GM23338 (cell line): ENCODE results near the gene PLAAT2. TPM values are rescaled to one million over a fixed set of nuclear protein-coding genes. Genes with fewer than 3 reads are reported as not detected.

Experiments used
- ATAC-seq: fragments of 200-7000 bp; cut with Tn5 transposase; 3 replicates; pipeline ENCODE4 v1.9.1; 2020
- DNase-seq: peaks from one replicate; pipeline ENCODE4 v3.0.0-alpha.2; 2015; ENCODE audit warnings: low spot score
- H2AFZ ChIP-seq: fragments of 200-600 bp; sonication (generic); 2 replicates; pipeline ENCODE4 v1.8.0; 2016; ENCODE audit warnings: antibody characterized with exemption, mild to moderate bottlenecking, moderate library complexity
- H3F3A ChIP-seq: fragments of 200-600 bp; sonication (generic); replicated peaks from 2 replicates; pipeline ENCODE4 v1.8.0; 2017; ENCODE audit warnings: antibody characterized with exemption, mixed run types, low read depth
- H3K27ac ChIP-seq: fragments of 200-600 bp; sonication (generic); 2 replicates; pipeline ENCODE4 v1.6.1; 2016; ENCODE audit warnings: low read depth
- H3K27me3 ChIP-seq: fragments of 200-600 bp; sonication (generic); 2 replicates; pipeline ENCODE4 v1.8.0; 2016; ENCODE audit warnings: mild to moderate bottlenecking, mixed run types, moderate library complexity; ENCODE audit not compliant: insufficient read depth
- H3K36me3 ChIP-seq: fragments of 200-600 bp; sonication (generic); 2 replicates; pipeline ENCODE4 v1.8.0; 2016; ENCODE audit warnings: mild to moderate bottlenecking; ENCODE audit not compliant: insufficient read depth
- H3K4me1 ChIP-seq: fragments of 200-600 bp; sonication (generic); 2 replicates; pipeline ENCODE4 v1.8.0; 2016; ENCODE audit warnings: mild to moderate bottlenecking, moderate library complexity; ENCODE audit not compliant: insufficient read depth
- H3K4me2 ChIP-seq: fragments of 200-600 bp; sonication (generic); 2 replicates; pipeline ENCODE4 v1.7.1; 2017; ENCODE audit warnings: mixed run types
- H3K4me3 ChIP-seq: fragments of 200-600 bp; sonication (generic); 2 replicates; pipeline ENCODE4 v1.6.1; 2016; ENCODE audit warnings: mixed run types
- H3K79me2 ChIP-seq: fragments of 200-600 bp; sonication (generic); replicated peaks from 2 replicates; pipeline ENCODE4 v1.8.0; 2017; ENCODE audit warnings: mild to moderate bottlenecking; ENCODE audit not compliant: insufficient read depth
- H3K9me2 ChIP-seq: fragments of 200-600 bp; sonication (generic); 2 replicates; pipeline ENCODE4 v1.8.0; 2017; ENCODE audit not compliant: insufficient read depth
- H4K20me1 ChIP-seq: fragments of 200-600 bp; sonication (generic); replicated peaks from 2 replicates; pipeline ENCODE4 v1.8.0; 2017; ENCODE audit warnings: mild to moderate bottlenecking; ENCODE audit not compliant: insufficient read depth
- H3K27ac Mint-ChIP-seq: 2 replicates; pipeline ENCODE4 v1.8.0; 2020; ENCODE audit warnings: inconsistent platforms, mild to moderate bottlenecking, moderate library complexity, mixed read lengths
- H3K27me3 Mint-ChIP-seq: 3 replicates; pipeline ENCODE4 v1.8.0; 2022; ENCODE audit warnings: low read depth, mild to moderate bottlenecking, moderate library complexity, mixed read lengths, inconsistent platforms; ENCODE audit not compliant: insufficient read depth, poor library complexity
- H3K36me3 Mint-ChIP-seq: 3 replicates; pipeline ENCODE4 v1.8.0; 2021; ENCODE audit warnings: low read depth, mild to moderate bottlenecking, inconsistent platforms, moderate library complexity, mixed read lengths
- H3K4me1 Mint-ChIP-seq: 3 replicates; pipeline ENCODE4 v1.8.0; 2020; ENCODE audit warnings: mild to moderate bottlenecking, inconsistent platforms, mixed read lengths
- H3K4me3 Mint-ChIP-seq: 3 replicates; pipeline ENCODE4 v1.8.0; 2021; ENCODE audit warnings: moderate library complexity, mild to moderate bottlenecking, inconsistent platforms, mixed read lengths
- H3K9me3 Mint-ChIP-seq: 3 replicates; pipeline ENCODE4 v1.8.0; 2020; ENCODE audit warnings: moderate library complexity, mild to moderate bottlenecking, inconsistent platforms, mixed read lengths
- CREB1 ChIP-seq: fragments of 250-450 bp; sonication (Bioruptor Pico); IDR thresholded peaks from 2 replicates; pipeline ENCODE4 v1.5.0; 2020; ENCODE audit warnings: low read depth, mild to moderate bottlenecking, moderate library complexity
- EZH2 ChIP-seq: fragments of 200-600 bp; sonication (generic); IDR thresholded peaks from one replicate; pipeline ENCODE4 v1.8.0; 2017; ENCODE audit warnings: antibody characterized with exemption, mild to moderate bottlenecking, low read depth; ENCODE audit not compliant: unreplicated experiment
- EZH2phosphoT487 ChIP-seq: fragments of 200-600 bp; sonication (generic); IDR thresholded peaks from one replicate; pipeline ENCODE4 v1.8.1; 2018; ENCODE audit warnings: antibody characterized with exemption; ENCODE audit not compliant: unreplicated experiment
- JUNB ChIP-seq: IDR thresholded peaks from one replicate; pipeline ENCODE4 v1.6.1; 2016; ENCODE audit warnings: antibody characterized with exemption; ENCODE audit not compliant: unreplicated experiment
- NANOG ChIP-seq: IDR thresholded peaks from 2 replicates; pipeline ENCODE4 v1.6.1; 2016; ENCODE audit warnings: antibody characterized with exemption, borderline replicate concordance
- POLR2AphosphoS5 ChIP-seq: IDR thresholded peaks from 2 replicates; pipeline ENCODE4 v1.6.1; 2016; ENCODE audit warnings: antibody characterized with exemption, low read depth
- STAT1 ChIP-seq: IDR thresholded peaks from one replicate; pipeline ENCODE4 v1.6.1; 2016; ENCODE audit warnings: antibody characterized with exemption; ENCODE audit not compliant: unreplicated experiment
- ZNF114 ChIP-seq: fragments of 250-450 bp; sonication (Bioruptor Pico); IDR thresholded peaks from 2 replicates; pipeline ENCODE4 v1.5.0; 2020; ENCODE audit warnings: mild to moderate bottlenecking, moderate library complexity
- ZNF331 ChIP-seq: fragments of 250-450 bp; sonication (Bioruptor Pico); IDR thresholded peaks from 2 replicates; pipeline ENCODE4 v1.5.0; 2020; ENCODE audit warnings: low read depth, mild to moderate bottlenecking, moderate library complexity
- polyA plus RNA-seq: library from polyadenylated mRNA; unstranded; fragments of >200 nt; fragmentation: Nextera tagmentation; extraction: Ambion mirVana; gene quantifications from 2 replicates; pipeline ENCODE4 v1.2.1, GENCODE V29; 2016
- total RNA-seq: library from RNA; depleted of rRNA; stranded (reverse); fragments of >200 nt; shearing (Covaris generic); gene quantifications from 2 replicates; pipeline ENCODE4 v1.2.3, GENCODE V29; 2014
- TF ChIP-seq, protein P1 (sequence below), 2 experiments: fragments of 200-600 bp in 1 of 2; sonication (generic) in 1 of 2; conservative IDR thresholded peaks; 2 replicates each; pipeline versions ENCODE4 v1.5.1 to v1.6.1; 2016 to 2017; ENCODE audit warnings: antibody characterized with exemption in 2 of 2, low read depth in 2 of 2, mild to moderate bottlenecking in 2 of 2, moderate library complexity in 1 of 2
- TF ChIP-seq, protein P2 (sequence below): IDR thresholded peaks from one replicate; pipeline ENCODE4 v1.6.1; 2018; ENCODE audit warnings: antibody characterized with exemption; ENCODE audit not compliant: unreplicated experiment
- TF ChIP-seq, protein P3 (sequence below): fragments of 250-450 bp; sonication (Bioruptor Pico); IDR thresholded peaks from 2 replicates; pipeline ENCODE4 v1.5.0; 2020; ENCODE audit warnings: mild to moderate bottlenecking, moderate library complexity
- TF ChIP-seq, protein P4 (sequence below): IDR thresholded peaks from 2 replicates; pipeline ENCODE4 v1.6.1; 2016; ENCODE audit warnings: antibody characterized with exemption

Gene PLAAT2
- total and polyA plus RNA-seq, 2 experiments from 2014 or later, result 0.66 to 0.78 TPM

DNA sequence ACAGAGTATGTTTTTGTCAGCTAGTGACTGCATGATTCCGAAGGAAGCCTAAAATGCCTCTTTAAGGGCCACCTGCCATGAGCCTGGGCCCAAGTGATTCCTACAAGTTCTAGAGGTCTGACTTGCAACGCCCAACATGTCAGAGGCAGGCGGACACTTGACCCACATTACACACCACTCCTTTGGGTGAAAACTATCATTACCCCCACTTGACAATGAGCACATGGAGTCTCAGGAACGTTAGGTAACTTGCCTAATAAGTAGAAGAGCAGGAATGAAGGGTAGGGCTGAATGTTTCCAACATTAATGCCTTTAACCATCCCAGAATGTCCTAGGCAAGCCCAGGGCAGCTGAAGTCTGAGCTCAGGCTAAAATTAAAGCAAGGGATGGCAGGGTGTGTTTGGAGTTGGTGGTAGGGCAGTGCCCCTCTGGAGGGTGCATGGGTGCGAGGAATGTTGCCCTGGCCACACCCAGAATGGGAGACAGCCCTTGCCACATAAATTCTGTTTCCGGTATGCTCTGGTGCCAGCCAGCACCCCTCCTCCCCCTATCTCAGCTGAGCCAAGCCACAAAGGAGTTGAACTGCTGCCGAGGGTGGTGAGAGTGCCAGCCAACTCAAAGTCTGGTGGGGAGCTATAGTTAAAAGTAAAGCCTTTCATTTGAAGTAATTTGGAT, 2.5 kb downstream of the PLAAT2 start:
- H3K27me3 ChIP-seq, result no peaks in the 10 kb centered on the region
- no peaks in the 10 kb centered on the region for H3K79me2 ChIP-seq
- no peak overlapping the region for H3K27ac Mint-ChIP-seq
- no peaks in the 10 kb centered on the region for H4K20me1 ChIP-seq
- H3K9me2 ChIP-seq, result peaks cover 2% of the 10 kb centered on the region; the same call in 1 of the 2 replicates
- H3K36me3 ChIP-seq, result no peaks in the 10 kb centered on the region
- H3K27ac ChIP-seq, result no peak overlapping the region
- no peaks in the 10 kb centered on the region for H3F3A ChIP-seq
- peaks cover 4% of the 10 kb centered on the region; the same call in 1 of the 2 replicates for H3K4me1 ChIP-seq
- TF ChIP-seq EZH2phosphoT487 (no peak), JUNB (no peak), NANOG (no peak), STAT1 (no peak), ZNF331 (CRISPR knock-in tag) (no peak), POLR2AphosphoS5 (no peak), CREB1 (no peak), EZH2 (no peak), ZNF114 (no peak)
- TF ChIP-seq, protein P1, sequence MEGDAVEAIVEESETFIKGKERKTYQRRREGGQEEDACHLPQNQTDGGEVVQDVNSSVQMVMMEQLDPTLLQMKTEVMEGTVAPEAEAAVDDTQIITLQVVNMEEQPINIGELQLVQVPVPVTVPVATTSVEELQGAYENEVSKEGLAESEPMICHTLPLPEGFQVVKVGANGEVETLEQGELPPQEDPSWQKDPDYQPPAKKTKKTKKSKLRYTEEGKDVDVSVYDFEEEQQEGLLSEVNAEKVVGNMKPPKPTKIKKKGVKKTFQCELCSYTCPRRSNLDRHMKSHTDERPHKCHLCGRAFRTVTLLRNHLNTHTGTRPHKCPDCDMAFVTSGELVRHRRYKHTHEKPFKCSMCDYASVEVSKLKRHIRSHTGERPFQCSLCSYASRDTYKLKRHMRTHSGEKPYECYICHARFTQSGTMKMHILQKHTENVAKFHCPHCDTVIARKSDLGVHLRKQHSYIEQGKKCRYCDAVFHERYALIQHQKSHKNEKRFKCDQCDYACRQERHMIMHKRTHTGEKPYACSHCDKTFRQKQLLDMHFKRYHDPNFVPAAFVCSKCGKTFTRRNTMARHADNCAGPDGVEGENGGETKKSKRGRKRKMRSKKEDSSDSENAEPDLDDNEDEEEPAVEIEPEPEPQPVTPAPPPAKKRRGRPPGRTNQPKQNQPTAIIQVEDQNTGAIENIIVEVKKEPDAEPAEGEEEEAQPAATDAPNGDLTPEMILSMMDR (conservative IDR thresholded peaks at IDR 0.05; ENCODE audit: low read depth in 2 of 2), result no peak
- TF ChIP-seq, protein P2, sequence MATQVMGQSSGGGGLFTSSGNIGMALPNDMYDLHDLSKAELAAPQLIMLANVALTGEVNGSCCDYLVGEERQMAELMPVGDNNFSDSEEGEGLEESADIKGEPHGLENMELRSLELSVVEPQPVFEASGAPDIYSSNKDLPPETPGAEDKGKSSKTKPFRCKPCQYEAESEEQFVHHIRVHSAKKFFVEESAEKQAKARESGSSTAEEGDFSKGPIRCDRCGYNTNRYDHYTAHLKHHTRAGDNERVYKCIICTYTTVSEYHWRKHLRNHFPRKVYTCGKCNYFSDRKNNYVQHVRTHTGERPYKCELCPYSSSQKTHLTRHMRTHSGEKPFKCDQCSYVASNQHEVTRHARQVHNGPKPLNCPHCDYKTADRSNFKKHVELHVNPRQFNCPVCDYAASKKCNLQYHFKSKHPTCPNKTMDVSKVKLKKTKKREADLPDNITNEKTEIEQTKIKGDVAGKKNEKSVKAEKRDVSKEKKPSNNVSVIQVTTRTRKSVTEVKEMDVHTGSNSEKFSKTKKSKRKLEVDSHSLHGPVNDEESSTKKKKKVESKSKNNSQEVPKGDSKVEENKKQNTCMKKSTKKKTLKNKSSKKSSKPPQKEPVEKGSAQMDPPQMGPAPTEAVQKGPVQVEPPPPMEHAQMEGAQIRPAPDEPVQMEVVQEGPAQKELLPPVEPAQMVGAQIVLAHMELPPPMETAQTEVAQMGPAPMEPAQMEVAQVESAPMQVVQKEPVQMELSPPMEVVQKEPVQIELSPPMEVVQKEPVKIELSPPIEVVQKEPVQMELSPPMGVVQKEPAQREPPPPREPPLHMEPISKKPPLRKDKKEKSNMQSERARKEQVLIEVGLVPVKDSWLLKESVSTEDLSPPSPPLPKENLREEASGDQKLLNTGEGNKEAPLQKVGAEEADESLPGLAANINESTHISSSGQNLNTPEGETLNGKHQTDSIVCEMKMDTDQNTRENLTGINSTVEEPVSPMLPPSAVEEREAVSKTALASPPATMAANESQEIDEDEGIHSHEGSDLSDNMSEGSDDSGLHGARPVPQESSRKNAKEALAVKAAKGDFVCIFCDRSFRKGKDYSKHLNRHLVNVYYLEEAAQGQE, result no peak
- TF ChIP-seq, protein P3, sequence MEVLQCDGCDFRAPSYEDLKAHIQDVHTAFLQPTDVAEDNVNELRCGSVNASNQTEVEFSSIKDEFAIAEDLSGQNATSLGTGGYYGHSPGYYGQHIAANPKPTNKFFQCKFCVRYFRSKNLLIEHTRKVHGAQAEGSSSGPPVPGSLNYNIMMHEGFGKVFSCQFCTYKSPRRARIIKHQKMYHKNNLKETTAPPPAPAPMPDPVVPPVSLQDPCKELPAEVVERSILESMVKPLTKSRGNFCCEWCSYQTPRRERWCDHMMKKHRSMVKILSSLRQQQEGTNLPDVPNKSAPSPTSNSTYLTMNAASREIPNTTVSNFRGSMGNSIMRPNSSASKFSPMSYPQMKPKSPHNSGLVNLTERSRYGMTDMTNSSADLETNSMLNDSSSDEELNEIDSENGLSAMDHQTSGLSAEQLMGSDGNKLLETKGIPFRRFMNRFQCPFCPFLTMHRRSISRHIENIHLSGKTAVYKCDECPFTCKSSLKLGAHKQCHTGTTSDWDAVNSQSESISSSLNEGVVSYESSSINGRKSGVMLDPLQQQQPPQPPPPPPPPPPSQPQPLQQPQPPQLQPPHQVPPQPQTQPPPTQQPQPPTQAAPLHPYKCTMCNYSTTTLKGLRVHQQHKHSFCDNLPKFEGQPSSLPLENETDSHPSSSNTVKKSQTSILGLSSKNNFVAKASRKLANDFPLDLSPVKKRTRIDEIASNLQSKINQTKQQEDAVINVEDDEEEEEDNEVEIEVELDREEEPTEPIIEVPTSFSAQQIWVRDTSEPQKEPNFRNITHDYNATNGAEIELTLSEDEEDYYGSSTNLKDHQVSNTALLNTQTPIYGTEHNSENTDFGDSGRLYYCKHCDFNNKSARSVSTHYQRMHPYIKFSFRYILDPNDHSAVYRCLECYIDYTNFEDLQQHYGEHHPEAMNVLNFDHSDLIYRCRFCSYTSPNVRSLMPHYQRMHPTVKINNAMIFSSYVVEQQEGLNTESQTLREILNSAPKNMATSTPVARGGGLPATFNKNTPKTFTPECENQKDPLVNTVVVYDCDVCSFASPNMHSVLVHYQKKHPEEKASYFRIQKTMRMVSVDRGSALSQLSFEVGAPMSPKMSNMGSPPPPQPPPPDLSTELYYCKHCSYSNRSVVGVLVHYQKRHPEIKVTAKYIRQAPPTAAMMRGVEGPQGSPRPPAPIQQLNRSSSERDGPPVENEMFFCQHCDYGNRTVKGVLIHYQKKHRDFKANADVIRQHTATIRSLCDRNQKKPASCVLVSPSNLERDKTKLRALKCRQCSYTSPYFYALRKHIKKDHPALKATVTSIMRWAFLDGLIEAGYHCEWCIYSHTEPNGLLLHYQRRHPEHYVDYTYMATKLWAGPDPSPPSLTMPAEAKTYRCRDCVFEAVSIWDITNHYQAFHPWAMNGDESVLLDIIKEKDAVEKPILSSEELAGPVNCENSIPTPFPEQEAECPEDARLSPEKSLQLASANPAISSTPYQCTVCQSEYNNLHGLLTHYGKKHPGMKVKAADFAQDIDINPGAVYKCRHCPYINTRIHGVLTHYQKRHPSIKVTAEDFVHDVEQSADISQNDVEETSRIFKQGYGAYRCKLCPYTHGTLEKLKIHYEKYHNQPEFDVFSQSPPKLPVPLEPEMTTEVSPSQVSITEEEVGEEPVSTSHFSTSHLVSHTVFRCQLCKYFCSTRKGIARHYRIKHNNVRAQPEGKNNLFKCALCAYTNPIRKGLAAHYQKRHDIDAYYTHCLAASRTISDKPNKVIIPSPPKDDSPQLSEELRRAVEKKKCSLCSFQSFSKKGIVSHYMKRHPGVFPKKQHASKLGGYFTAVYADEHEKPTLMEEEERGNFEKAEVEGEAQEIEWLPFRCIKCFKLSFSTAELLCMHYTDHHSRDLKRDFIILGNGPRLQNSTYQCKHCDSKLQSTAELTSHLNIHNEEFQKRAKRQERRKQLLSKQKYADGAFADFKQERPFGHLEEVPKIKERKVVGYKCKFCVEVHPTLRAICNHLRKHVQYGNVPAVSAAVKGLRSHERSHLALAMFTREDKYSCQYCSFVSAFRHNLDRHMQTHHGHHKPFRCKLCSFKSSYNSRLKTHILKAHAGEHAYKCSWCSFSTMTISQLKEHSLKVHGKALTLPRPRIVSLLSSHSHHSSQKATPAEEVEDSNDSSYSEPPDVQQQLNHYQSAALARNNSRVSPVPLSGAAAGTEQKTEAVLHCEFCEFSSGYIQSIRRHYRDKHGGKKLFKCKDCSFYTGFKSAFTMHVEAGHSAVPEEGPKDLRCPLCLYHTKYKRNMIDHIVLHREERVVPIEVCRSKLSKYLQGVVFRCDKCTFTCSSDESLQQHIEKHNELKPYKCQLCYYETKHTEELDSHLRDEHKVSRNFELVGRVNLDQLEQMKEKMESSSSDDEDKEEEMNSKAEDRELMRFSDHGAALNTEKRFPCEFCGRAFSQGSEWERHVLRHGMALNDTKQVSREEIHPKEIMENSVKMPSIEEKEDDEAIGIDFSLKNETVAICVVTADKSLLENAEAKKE, result no peak
- TF ChIP-seq, protein P4, sequence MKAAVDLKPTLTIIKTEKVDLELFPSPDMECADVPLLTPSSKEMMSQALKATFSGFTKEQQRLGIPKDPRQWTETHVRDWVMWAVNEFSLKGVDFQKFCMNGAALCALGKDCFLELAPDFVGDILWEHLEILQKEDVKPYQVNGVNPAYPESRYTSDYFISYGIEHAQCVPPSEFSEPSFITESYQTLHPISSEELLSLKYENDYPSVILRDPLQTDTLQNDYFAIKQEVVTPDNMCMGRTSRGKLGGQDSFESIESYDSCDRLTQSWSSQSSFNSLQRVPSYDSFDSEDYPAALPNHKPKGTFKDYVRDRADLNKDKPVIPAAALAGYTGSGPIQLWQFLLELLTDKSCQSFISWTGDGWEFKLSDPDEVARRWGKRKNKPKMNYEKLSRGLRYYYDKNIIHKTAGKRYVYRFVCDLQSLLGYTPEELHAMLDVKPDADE, result no peak
- H3K4me2 ChIP-seq, result no peak overlapping the region
- H3K27me3 Mint-ChIP-seq, result peaks cover 3% of the 10 kb centered on the region
- ATAC-seq (no peak), DNase-seq (no peak)
- H3K4me3 ChIP-seq, result no peak overlapping the region
- no peaks in the 10 kb centered on the region for H3K9me3 Mint-ChIP-seq
- no peak overlapping the region for H3K4me3 Mint-ChIP-seq
- H3K4me1 Mint-ChIP-seq, result peaks cover 15% of the 10 kb centered on the region
- no peak overlapping the region; the same call in 1 of the 2 replicates for H2AFZ ChIP-seq
- H3K36me3 Mint-ChIP-seq, result no peaks in the 10 kb centered on the region
